Measurements from ENCODE around the gene ANKRD33.

ANKRD33 gene

GRCh38 chr12:51887476-51888315 lies at the start of gene ANKRD33:
TSS of gene ANKRD33 (plus strand) at chr12:51888103. CDS start at chr12:51888187, 84 bp downstream.
- no peak for DNase-seq (ENCODE audit: low read depth)

- no peak for DNase-seq (ENCODE audit: low read depth)
Measured at GRCh38 chr12:51838762-51839161, 49.1 kb upstream of the ANKRD33 start.

- DNase-seq (ENCODE audit: low read depth) = no peak
Measured at GRCh38 chr12:51839310-51839947, 48.5 kb upstream of the ANKRD33 start.

GRCh38 chr12:51840966-51841365 lies 46.9 kb upstream of the ANKRD33 start:
- no peak for DNase-seq (ENCODE audit: low read depth)

GRCh38 chr12:51841727-51842126 lies 46.2 kb upstream of the ANKRD33 start:
- DNase-seq (ENCODE audit: low read depth) = no peak

- DNase-seq (ENCODE audit: low read depth) = no peak
Measured at GRCh38 chr12:51844854-51845253, 43.0 kb upstream of the ANKRD33 start.

- no peak for DNase-seq (ENCODE audit: low read depth)
Measured at GRCh38 chr12:51845482-51845881, 42.4 kb upstream of the ANKRD33 start.

GRCh38 chr12:51846271-51846691 lies 41.6 kb upstream of the ANKRD33 start:
- no peak for DNase-seq (ENCODE audit: low read depth)

- DNase-seq (ENCODE audit: low read depth) = peak; percentile 22
Measured at GRCh38 chr12:51846911-51847642, 40.8 kb upstream of the ANKRD33 start.

GRCh38 chr12:51847643-51848325 lies 40.1 kb upstream of the ANKRD33 start:
- DNase-seq (ENCODE audit: low read depth) = no peak

GRCh38 chr12:51848326-51848727 lies 39.6 kb upstream of the ANKRD33 start, which contains the start of gene FIGNL2:
TSS of gene FIGNL2 (minus strand) at chr12:51848718. CDS start at chr12:51822413, 26,305 bp downstream.
- DNase-seq (ENCODE audit: low read depth) = no peak

- DNase-seq (ENCODE audit: low read depth) = no peak
Measured at GRCh38 chr12:51848841-51849735, 38.8 kb upstream of the ANKRD33 start.

GRCh38 chr12:51850081-51850964 lies 37.6 kb upstream of the ANKRD33 start:
- no peak for DNase-seq (ENCODE audit: low read depth)

- no peak for DNase-seq (ENCODE audit: low read depth)
Measured at GRCh38 chr12:51850965-51851299, 37.0 kb upstream of the ANKRD33 start.

- DNase-seq (ENCODE audit: low read depth) = no peak
Measured at GRCh38 chr12:51851413-51852124, 36.3 kb upstream of the ANKRD33 start.

GRCh38 chr12:51852404-51853137 lies 35.3 kb upstream of the ANKRD33 start:
- no peak for DNase-seq (ENCODE audit: low read depth)

- DNase-seq (ENCODE audit: low read depth) = no peak
Measured at GRCh38 chr12:51855586-51856428, 32.1 kb upstream of the ANKRD33 start.

- no peak for DNase-seq (ENCODE audit: low read depth)
Measured at GRCh38 chr12:51860986-51861385, 26.9 kb upstream of the ANKRD33 start.
